ENCODE measurements around the gene CDR2.
"Not testable (repeated sequence)": the region's sequence is repeated elsewhere in the genome, so short reads cannot be mapped to it uniquely, and the experiment has no call there.

Gene CDR2

DNA sequence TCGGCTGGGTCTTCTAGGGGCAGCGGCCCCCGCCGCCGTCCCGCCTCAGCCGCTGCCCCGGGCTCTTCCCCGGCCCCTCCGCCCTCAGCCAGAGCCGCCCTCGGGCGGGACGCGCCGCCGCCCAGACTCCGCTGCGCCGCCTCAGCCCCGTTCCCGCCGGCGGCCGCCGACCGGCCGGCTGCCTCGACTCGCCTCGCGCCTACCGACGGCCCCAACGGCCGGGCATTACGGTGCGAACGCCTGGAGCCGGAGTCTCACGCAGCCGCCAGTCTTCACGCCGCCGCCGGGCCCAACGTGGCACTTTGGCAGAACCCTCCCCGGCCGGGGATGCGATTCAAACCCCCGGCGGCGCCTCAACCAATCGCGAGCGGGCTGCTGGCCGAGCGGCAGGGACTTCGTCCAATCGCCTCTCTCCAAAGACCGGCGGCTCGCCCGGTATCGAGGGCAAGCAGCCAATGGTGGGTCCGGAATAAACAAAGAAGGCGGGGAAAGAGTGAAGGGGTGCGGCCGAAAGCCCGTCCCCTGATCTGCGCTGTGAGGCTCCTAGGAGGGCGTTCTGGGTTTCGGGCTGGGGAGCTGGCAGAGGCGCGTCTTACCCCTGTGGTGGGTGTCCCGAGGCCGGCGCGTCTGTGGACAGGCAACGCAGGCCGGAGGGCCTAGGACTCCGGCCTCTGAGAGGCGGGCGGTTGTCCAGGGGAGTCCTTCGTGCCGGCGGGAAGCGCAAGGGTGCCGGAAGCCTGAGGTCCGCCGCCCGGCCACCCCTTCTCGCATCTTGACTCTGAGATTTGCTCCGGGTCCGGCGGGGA is at the start of gene CDR2:
TSS of gene CDR2 (minus strand) at position 309 of the 806 bp plus-strand sequence. CDS start 310 bp downstream, outside the sequence.
- DNase-seq = peak; percentile 99

DNA sequence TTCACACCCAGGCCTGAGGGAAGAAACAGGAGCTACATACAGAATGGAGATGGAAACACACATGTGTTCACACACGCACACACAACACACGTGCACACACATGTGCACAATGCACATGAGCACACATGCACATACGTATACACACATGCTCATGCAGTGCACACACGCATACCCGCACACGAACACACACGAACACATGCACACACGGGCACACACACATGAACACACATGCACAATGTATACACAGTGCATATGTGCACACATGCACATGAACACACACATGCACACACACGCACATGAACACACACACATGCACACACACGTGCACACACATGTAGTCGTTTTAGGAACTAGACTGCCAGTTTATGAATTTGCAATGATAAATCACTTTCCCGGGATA is 49.3 kb upstream of the CDR2 start:
- no peak for DNase-seq

DNA sequence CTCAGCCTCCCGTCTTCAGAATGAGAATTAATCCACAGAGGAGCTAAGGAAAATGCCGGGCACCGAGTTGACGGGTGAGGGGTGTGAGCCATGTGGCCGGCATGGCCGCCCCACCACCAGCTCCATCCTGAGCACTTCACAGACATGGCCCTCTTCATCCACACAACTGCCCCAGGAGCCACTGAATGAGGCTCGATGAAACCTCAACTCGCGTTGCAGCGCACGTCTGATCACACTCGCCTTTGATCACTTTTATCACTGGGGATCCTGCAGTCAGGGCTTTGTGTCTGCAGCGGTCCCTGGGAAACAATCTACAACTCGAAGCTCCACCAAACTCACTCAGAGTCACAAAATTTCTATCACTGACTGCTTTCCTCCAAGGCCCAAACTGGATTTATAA is 46.7 kb upstream of the CDR2 start:
- no peak for DNase-seq

DNA sequence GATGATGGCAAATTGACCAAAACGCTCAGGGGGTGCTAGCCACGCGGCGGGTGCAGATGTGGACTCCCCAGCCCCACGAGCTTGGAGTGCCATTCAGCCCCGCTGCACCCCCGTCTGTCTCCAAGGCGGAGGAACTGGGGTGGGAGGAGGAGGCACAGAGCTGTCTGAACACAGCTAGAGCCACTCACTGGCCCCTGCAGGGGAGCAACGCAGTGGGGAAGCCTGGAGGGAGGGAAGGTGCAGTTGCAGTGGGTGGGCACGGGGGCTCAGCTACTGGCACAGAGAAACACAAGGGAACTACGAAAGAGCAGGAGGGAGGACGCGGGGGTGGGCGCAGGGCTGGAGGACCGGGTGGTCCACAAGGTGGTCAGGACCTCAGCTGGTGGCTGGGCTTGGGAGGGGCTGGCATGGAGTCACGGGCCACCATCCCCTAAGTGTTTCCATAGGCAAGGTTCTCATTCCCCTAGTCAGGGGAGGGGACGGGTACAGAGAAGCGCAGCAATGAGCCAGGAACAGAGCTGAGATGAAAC is 46.3 kb upstream of the CDR2 start:
- DNase-seq = no peak

DNA sequence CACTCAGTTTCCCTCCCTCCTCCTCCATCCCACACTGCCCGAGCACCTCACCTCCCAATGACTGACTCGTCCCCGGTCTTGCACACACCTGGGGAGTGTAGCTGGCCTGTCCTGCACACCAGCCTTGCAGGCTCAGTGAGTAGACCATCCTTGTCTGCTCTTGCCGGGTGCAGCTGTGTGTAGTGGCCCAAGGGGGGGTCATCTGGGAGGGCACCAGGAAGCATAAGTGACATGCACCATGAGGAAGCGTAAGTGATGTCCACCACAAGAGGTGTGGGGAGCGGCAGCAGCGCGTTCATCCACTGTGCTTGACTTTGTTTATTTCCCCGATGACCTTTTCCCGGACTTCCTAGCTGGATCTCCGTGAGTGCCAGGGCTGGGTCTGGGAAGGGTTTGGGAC is 45.5 kb upstream of the CDR2 start:
- DNase-seq = no peak

DNA sequence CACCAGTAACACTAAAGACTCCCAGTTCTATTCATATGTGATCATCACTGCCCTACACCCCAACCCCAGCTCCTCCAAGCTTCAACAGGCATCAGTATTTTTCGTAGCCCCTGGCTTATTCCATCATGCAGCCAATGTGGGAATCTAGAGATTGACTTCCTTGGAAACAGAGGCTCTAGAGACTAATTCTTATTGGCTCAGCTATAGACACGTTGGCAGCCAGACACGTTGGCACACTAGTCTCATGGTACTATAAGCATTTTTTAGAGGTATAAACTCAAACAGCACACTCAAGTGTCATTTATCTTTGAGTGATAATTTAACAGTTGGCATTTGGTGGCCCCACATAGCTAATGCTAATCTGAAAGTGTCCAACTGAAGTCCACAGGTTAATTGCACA is 44.4 kb upstream of the CDR2 start:
- no peak for DNase-seq

DNA sequence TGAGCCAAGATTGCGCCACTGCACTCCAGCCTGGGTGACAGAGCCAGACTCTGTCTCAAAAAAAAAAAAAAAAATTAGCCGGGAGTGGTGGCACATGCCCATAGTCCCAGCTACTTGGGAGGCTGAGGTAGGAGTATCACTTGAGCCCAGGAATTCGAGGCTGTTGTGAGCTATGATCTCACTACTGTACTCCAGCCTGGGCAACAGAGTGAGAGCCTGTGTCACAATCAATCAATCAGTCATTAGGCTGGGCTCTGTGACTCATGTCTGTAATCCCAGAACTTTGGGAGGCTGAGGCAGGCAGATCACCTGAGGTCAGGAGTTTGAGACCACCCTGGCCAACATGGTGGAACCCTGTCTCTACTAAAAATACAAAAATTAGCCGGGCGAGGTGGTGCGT is 43.4 kb upstream of the CDR2 start:
- DNase-seq = not testable (repeated sequence)

DNA sequence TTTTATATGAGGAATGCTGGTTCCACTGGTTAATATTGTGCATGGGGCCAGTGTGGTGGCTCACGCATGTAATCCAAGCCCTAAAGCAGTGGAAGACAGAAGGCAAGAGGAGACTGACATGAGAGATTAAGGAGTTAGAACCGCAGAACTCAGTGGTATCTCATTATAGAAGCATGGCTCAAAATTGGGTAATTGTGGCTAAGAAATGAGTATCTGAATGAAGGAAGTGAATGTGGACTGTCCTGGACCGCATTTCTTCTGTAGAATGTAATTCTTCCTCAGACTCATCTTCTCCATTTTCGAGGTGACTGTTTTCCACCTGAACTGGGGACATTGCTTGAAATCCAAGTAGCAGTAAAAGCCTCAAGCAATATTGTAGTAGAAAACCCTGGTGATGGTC is 42.6 kb upstream of the CDR2 start:
- DNase-seq = no peak

DNA sequence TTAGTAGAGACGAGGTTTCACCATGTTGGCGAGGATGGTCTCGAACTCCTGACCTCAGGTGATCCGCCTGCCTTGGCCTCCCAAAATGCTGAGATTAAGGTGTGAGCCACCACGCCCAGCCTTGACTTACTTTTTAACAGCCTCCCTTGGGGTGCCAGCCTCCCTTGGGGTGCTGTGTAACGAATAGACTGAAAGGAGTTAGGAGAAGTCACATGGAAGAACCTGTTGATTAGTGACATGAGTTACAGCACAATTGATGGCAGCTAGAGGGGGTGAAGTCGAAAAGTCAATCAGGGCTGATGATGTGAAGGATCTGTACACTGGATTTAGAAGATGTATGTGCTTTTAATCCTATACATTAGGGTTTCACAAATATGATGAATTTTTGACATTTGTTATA is 39.4 kb upstream of the CDR2 start:
- DNase-seq = no peak

DNA sequence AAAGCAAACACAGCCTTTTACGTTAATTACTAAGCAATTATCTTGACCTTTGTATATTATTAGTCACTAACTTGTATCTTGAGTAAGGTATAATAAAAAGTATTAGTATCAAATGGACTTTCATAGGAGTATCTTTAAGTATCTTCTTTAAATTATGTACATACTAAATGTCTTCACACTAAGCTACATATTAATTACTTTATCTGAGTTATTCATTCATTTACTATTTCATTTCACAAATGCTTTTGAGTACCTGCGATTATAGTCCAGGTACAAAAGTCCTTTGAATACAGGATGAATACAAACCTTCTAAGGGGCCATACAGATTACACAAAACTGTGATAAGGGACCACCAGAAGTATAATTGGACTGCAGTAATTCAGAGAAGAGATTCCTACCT is 33.1 kb upstream of the CDR2 start:
- DNase-seq = no peak

DNA sequence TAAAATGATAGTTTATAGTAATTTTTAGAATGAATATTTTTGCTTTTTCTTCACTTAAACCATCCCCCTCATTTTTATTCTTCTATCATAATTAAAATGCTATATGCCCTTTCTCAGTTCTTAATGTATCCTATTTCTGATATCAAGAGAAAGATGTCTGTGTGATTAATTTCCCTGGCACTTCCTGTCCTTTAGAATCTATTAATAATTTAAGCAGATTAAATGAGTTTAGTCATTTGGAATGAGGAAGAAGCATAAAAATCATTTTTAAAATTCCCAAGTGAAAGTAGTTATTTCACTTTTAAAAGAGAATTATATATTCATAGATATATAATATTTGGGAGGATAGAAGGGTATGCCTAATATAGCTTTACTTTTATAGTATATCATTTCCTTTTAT is 27.8 kb upstream of the CDR2 start:
- DNase-seq = no peak

DNA sequence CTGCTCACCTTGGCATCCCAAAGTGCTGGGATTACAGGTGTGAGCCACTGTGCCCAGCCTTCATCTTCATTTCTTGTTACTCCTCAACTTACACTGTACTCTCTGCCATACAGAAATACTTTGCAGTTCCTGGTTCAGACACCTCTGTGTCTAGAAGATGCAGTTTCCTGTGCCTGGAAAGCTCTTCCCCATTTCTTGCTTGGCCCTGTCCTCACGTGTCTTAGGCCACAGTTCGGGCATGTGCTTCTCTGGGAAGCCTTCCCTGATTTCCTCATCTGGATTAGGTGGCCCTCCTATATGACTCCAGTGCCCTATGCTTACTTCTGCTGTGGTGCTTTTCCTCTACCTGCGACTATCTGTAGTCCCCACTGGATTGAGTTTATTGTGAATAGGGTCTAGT is 26.5 kb upstream of the CDR2 start:
- no peak for DNase-seq

DNA sequence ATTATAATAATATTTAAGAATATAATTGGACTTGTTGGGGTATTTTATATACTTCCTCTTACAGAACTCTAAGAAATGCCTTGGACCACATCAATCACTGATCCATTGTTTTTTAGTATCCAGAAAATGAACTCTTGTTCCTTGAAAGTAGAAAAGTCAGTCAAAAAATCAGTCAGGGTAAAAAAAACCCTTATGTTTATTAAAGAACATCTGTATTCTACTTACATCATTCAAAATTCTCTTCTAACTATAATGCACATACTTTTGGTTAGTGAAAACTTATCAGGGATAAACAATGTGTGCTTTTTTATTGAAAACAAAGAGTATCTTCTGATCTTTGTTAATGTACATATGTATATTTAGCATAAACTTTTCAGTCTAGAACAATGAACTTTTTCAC is 23.5 kb upstream of the CDR2 start:
- no peak for DNase-seq

DNA sequence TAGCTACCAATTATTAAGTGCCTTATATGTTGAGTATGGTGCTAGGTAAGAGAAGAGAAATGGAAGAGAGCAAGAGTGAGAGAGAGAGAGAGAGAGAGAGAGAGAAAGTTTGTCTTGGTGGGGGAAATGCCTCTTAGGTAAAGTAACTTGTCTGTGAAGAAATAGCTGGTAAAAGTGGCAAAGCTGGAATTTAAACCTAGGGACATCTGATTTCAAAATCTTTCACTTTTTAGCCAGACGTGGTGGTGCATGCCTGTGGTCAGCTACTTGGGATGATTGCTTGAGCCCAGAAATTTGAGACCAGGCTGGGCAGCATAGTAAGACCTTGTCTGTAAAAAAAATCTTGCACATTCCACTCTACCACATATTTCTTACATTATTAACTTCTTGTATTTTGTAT is 23.0 kb upstream of the CDR2 start:
- DNase-seq = no peak

DNA sequence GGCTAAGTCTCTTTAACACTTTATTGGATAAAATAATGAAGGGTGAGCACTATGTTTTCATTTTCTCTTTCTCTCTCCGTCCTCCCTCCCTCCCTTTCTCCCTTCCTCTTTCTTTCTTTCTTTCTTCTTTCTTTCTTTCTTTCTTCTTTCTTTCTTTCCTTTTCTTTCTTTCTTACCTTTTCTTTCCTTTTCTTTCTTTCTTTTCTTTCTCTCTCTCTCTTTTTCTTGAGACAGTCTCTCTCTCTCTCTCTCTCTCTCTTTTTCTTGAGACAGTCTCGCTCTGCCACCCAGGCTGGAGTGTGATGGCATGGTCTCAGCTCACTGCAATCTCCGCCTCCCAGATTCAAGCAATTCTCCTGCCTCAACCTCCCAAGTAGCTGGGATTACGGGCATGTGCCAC is 21.5 kb upstream of the CDR2 start:
- no peak for DNase-seq

DNA sequence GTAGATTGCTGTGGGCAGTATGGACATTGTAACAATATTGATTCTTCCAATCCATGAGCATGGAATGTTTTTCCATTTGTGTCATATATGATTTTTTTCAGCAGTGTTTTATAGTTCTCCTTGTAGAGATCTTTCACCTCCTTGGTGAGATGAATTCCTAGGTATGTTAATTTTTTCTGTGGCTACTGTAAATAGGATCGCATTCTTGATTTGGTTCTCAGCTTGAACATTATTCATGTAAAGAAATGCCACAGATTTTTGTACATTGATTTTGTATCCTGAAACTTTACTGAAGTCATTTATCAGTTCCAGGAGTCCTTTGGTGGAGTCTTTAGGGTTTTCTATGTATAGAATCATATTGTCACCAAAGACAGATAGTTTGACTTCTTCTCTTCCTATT is 19.7 kb upstream of the CDR2 start:
- DNase-seq = no peak

DNA sequence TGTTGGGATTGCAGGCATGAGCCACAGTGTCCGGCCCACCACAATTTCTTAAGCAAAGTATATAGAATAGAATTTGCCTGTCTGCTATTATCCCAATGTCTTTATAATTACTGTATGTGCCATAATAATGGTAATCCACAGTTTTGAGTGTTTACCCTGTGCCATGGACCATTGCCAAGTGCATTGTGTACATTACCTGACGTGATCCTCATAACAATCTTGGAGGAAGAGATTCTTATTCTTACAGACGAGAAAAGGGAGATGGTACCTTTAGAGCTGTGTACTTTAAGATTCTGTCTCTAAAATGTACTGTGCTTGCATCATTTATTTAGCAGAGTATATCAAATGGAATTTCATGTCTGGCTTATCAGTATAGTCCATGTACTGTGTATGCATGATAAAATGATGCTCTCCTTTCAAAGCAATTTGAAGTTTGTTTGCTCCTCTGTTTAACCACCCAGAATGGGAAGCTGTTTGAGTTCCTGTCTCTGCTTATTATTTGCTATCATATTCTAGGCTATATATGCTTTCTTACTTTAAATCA is 13.8 kb upstream of the CDR2 start:
- DNase-seq = no peak

DNA sequence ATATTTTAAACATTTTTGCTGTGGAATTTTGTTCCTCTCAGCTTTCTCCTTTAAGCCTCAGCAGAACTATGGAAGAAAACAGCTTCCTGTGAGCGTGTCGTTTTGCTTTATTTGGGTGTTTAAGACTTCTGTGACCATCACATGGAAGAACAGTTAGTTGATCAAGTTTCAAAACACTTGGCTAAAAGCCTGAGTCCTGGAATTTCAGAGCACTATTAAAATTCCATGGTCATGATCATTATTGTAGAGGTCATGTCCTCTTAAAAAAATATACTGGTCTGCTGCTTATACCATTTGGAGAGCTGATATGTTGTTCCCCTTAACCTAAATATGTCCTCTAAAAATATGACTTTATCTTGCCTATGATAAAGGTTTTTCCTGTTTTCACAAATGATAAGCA is 12.6 kb upstream of the CDR2 start:
- no peak for DNase-seq

DNA sequence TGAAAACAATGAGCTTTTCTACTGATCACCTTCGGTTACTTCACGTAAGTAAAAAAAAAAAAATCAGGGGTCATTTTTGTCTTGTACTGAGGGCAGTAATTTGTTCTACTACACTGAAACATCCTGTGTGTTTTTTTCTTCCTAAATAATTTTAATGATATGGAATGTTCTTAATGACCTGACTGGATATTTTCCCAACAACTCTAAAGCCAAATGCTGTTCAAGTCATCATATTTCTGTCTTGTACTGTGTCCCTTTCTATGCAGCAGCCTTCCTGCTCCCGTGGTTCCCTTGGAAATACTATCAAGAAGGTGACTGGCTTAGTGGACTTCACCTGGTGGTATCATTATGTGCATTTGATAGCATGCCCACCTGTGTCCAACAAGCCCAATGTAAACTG is 10.8 kb upstream of the CDR2 start:
- no peak for DNase-seq

DNA sequence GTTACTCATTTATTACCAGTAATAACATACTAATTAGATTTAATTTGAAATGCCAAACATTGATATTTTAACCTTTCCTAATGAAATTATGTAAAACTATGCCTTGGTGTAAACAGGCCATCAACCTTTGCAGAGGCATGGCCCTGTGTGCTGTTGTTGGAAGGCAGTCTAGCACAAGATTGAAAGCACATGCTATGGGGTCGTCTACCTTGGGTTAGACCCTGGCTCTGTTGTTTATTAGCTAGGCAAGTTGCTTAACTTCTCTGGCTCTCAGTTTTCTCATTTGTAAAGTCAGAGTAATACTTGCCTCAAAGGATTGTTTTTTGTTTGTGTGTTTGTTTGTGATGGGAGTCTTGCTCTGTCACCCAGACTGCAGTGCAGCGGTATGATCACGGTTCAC is 9.4 kb upstream of the CDR2 start:
- no peak for DNase-seq

DNA sequence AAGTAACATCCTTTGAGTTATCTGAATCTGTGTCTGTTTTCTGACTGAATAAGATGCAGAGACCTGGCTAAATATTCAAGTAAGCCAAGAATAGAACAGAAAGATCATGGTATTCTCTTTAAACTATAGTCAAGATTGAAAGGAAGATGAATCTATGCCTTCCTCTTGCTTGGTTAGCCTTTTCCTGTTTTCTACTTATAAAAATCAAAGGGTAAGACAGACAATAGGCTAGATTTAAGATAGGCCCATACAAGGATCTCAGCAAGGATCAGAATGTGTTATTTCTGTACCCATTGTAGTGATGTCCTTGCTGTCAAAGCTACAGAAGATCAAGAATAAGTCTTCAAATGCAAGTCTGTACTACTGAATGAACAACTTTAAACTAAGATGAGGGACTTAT is 7.0 kb upstream of the CDR2 start:
- DNase-seq = no peak

DNA sequence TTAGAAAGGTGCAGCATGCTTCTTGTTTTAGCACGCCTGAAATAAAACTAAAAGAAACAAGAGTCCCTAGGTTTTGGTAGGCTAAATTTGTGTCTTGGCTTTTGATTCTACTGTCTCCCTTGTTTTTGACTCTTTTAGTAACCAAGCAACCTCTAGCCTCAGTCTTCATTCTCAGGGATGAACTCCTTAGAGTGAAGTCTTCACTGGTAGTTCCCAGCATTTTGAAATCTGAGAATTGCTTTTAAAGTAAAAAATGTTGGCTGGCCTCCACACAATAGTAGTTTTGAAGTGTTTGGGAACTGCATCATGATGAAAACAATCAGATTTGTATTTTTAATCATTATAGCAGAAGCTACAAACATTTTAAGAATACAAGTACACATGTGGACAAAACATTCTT is 6.1 kb upstream of the CDR2 start:
- no peak for DNase-seq

DNA sequence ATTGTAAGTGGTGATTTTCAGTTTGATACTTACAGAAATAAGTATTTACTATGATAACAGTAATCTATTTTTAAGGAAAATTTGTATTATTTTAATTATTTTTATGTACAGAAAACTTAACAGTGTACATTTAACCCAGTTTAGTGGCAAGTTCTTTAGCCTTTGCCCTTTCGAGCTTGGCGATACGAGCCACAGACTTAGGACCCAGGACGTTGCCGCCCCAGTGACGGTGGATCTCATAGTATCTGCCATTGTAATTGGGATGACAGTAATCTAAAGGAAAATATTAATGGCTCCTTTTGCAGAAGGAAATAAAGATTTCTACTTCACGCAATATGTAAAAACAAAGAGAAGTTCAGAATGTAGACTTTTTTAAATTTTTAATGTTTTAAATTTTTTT is 5.2 kb upstream of the CDR2 start:
- DNase-seq = no peak

DNA sequence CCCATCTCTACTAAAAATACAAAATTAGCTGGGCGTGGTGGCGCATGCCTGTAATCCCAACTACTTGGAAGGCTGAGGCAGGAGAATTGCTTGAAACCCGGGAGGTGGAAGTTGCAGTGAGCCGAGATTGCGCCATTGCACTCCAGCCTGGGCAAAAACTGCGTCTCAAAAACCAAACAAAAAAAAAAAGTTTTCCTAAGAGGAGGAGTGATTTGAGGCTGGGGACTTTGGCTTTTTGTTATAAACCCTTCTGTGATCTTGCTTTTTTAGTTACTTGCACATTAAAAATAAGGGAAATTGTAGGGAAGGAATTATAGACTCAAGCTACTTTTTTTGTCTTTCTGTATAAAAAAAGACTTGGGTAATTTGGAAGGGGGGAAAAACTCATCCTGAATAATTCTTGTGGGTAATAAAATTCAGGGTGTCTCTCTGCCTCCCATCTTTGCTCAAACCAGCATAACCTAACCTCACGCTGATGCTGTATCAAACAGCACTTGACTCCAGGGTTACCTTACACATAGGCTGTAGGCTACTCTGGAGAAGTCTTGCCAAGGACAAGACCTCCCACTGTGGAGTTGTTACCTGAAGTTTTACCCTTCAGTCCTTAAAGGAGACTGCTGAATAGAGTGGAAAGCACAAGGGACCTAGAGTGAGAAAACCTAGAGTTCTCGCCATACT is 1.7 kb upstream of the CDR2 start:
- no peak for DNase-seq
